SK-N-SH (cell line): ENCODE measurements around the gene SYNJ2BP. TPM values are rescaled to one million over a fixed set of nuclear protein-coding genes. Genes with fewer than 3 reads are reported as not detected.

ENCODE experiments used
- CTCF ChIA-PET: fragments of 300-600, 350-600 bp; formaldehyde crosslinking; extraction: SDS; loops from one replicate; lab custom pipeline; 2021; lab: Yijun Ruan, JAX
- POLR2A ChIA-PET: fragments of 350-600 bp; sonication (Branson Sonifier 250); formaldehyde crosslinking; extraction: SDS; loops from one replicate; lab custom pipeline; 2020; ENCODE audit warnings: antibody characterized with exemption, inconsistent platforms; lab: Yijun Ruan, JAX
- DNase-seq: peaks from one replicate; pipeline ENCODE4 v3.0.0; 2012
- H2AFZ ChIP-seq: fragments of 200-600 bp; sonication (generic); 2 replicates; pipeline ENCODE4 v1.8.1; 2016; ENCODE audit warnings: antibody characterized with exemption, mild to moderate bottlenecking, low read depth
- H3F3A ChIP-seq: fragments of 200-600 bp; sonication (generic); replicated peaks from 2 replicates; pipeline ENCODE3; 2016; ENCODE audit warnings: antibody characterized with exemption, mild to moderate bottlenecking; ENCODE audit not compliant: insufficient read depth
- H3K27ac ChIP-seq, 2 experiments: fragments of 200-500 bp in 1 of 2; fragments of 200-600 bp in 1 of 2; sonication (Bioruptor generic) in 1 of 2; sonication (generic), shearing (Covaris generic) in 1 of 2; 2 replicates each; pipeline versions ENCODE4 v1.5.1 to v1.6.1; 2014 to 2016; ENCODE audit warnings: low read depth in 2 of 2, inconsistent platforms in 1 of 2, low read length in 1 of 2, mild to moderate bottlenecking in 1 of 2, mixed read lengths in 1 of 2
- H3K27me3 ChIP-seq: fragments of 200-600 bp; sonication (generic), shearing (Covaris generic); 2 replicates; pipeline ENCODE4 v1.6.1; 2016; ENCODE audit warnings: mixed run types; ENCODE audit not compliant: insufficient read depth
- H3K36me3 ChIP-seq, 2 experiments: fragments of 200-500 bp in 1 of 2; fragments of 200-600 bp in 1 of 2; sonication (Bioruptor generic) in 1 of 2; sonication (generic) in 1 of 2; replicated peaks in 1 of 2; 2 replicates each; pipeline versions ENCODE3 to v1.5.1; 2014 to 2016; ENCODE audit warnings: low read length in 1 of 2, mild to moderate bottlenecking in 1 of 2; ENCODE audit not compliant: insufficient read depth in 2 of 2, control insufficient read depth in 1 of 2
- H3K4me1 ChIP-seq, 2 experiments: fragments of 200-500 bp in 1 of 2; fragments of 200-600 bp in 1 of 2; sonication (Bioruptor generic) in 1 of 2; sonication (generic), shearing (Covaris generic) in 1 of 2; 2 replicates each; pipeline versions ENCODE4 v1.5.1 to v1.6.1; 2014 to 2016; ENCODE audit warnings: low read depth in 1 of 2, low read length in 1 of 2, mixed run types in 1 of 2; ENCODE audit not compliant: insufficient read depth in 2 of 2, control insufficient read depth in 1 of 2
- H3K4me2 ChIP-seq: fragments of 200-600 bp; sonication (generic), shearing (Covaris generic); 2 replicates; pipeline ENCODE4 v1.6.1; 2017; ENCODE audit warnings: mixed run types
- H3K4me3 ChIP-seq, 2 experiments: fragments of 200-500 bp in 1 of 2; fragments of 200-600 bp in 1 of 2; sonication (Bioruptor generic) in 1 of 2; sonication (generic), shearing (Covaris generic) in 1 of 2; 2 replicates each; pipeline versions ENCODE4 v1.5.1 to v1.8.1; 2014 to 2016; ENCODE audit warnings: low read depth in 2 of 2, inconsistent platforms in 1 of 2, low read length in 1 of 2, mild to moderate bottlenecking in 1 of 2, mixed read lengths in 1 of 2, moderate library complexity in 1 of 2
- H3K79me2 ChIP-seq: fragments of 200-600 bp; sonication (generic); 2 replicates; pipeline ENCODE4 v1.8.1; 2017; ENCODE audit warnings: mild to moderate bottlenecking; ENCODE audit not compliant: insufficient read depth
- H3K9ac ChIP-seq: fragments of 200-600 bp; sonication (generic); 2 replicates; pipeline ENCODE4 v1.6.1; 2017; ENCODE audit warnings: mixed run types
- H3K9me2 ChIP-seq: fragments of 200-600 bp; sonication (generic); 2 replicates; pipeline ENCODE4 v1.6.1; 2017; ENCODE audit warnings: mixed run types
- H3K9me3 ChIP-seq: fragments of 200-600 bp; sonication (generic); 2 replicates; pipeline ENCODE4 v1.6.1; 2017; ENCODE audit warnings: mixed run types, mild to moderate bottlenecking, moderate library complexity
- H4K20me1 ChIP-seq: fragments of 200-600 bp; sonication (generic); 2 replicates; pipeline ENCODE4 v1.6.1; 2017; ENCODE audit warnings: mild to moderate bottlenecking, mixed run types; ENCODE audit not compliant: insufficient read depth
- CTCF ChIP-seq: fragments of 200-600 bp; sonication (generic); IDR thresholded peaks from 2 replicates; pipeline ENCODE4 v1.6.1; 2017; ENCODE audit warnings: antibody characterized with exemption, mild to moderate bottlenecking, moderate library complexity
- ELF1 ChIP-seq: IDR thresholded peaks from 2 replicates; pipeline ENCODE4 v1.4.0; 2012
- FOXJ3 ChIP-seq: sonication (generic); formaldehyde crosslinking; IDR thresholded peaks from 2 replicates; pipeline ENCODE4 v1.5.1; 2020; ENCODE audit warnings: mild to moderate bottlenecking, missing genetic modification reagents
- JUND ChIP-seq: IDR thresholded peaks from 2 replicates; pipeline ENCODE4 v1.4.0; 2012
- MAX ChIP-seq: IDR thresholded peaks from 2 replicates; pipeline ENCODE4 v1.4.0; 2012; ENCODE audit warnings: low read depth
- MXI1 ChIP-seq: IDR thresholded peaks from 2 replicates; pipeline ENCODE4 v1.6.1; 2012; ENCODE audit warnings: mild to moderate bottlenecking, low read depth, low read length, improper control_type of control experiment
- REST ChIP-seq: IDR thresholded peaks from 2 replicates; pipeline ENCODE4 v1.6.1; 2012; ENCODE audit warnings: mild to moderate bottlenecking, low read depth, low read length, moderate library complexity
- SIN3A ChIP-seq: IDR thresholded peaks from 2 replicates; pipeline ENCODE4 v1.6.1; 2012; ENCODE audit warnings: low read depth, mild to moderate bottlenecking, low read length, moderate library complexity, borderline replicate concordance
- TAF1 ChIP-seq: IDR thresholded peaks from 2 replicates; pipeline ENCODE4 v1.6.1; 2012; ENCODE audit warnings: low read depth, mild to moderate bottlenecking, low read length, moderate library complexity, borderline replicate concordance
- USF1 ChIP-seq: IDR thresholded peaks from 2 replicates; pipeline ENCODE4 v1.4.0; 2012; ENCODE audit warnings: low read depth, borderline replicate concordance
- WGBS: methylation state at CpG from one replicate; pipeline ENCODE4 v1.1.6; 2017; ENCODE audit warnings: low lambda C conversion rate; 5-methylcytosine and 5-hydroxymethylcytosine counted together
- polyA plus RNA-seq, 3 experiments: library from polyadenylated mRNA; depleted of rRNA; stranded (reverse); fragments of >200 nt; gene quantifications; 2 replicates each; pipeline ENCODE4 v1.2.3, GENCODE V29; 2012

SYNJ2BP gene
- polyA plus RNA-seq, 1 of the 3 experiments (the other 2 are of a cell fraction), result 12.4 TPM

- Histone ChIP-seq H3K27ac (no peak overlapping the region), H3K36me3 (peaks cover 7 to 12% of the 10 kb centered on the region in 2 experiments), H3K9me2 (no peaks in the 10 kb centered on the region), H3K4me3 (no peak overlapping the region), H3F3A (peaks cover 8% of the 10 kb centered on the region), H4K20me1 (peaks cover 4% of the 10 kb centered on the region; the same call in 1 of the 2 replicates), H3K79me2 (peaks cover 24% of the 10 kb centered on the region), H3K27me3 (no peaks in the 10 kb centered on the region), H2AFZ (no peak overlapping the region), H3K9ac (no peak overlapping the region), H3K9me3 (no peaks in the 10 kb centered on the region), H3K4me1 (no peaks in the 10 kb centered on the region), H3K4me2 (no peak overlapping the region)
- no peak for DNase-seq
- CTCF ChIA-PET, result no interaction called here
- no CpG with 5 or more reads among the region's 2 CpGs for WGBS
- POLR2A ChIA-PET, result no interaction called here
- no peak for TF ChIP-seq FOXJ3
Observed at GRCh38 chr14:70398280-70398679, 18.6 kb downstream of the SYNJ2BP start.

GRCh38 chr14:70397746-70398145 lies 19.1 kb downstream of the SYNJ2BP start:
- Histone ChIP-seq H3K27me3 (no peaks in the 10 kb centered on the region), H3K9ac (no peak overlapping the region), H3K36me3 (peaks cover 7 to 12% of the 10 kb centered on the region in 2 experiments), H3K4me2 (no peak overlapping the region), H3K27ac (no peak overlapping the region), H2AFZ (no peak overlapping the region), H3K79me2 (peaks cover 25% of the 10 kb centered on the region), H3K4me1 (no peaks in the 10 kb centered on the region), H4K20me1 (no peaks in the 10 kb centered on the region), H3K9me3 (no peaks in the 10 kb centered on the region), H3K4me3 (no peak overlapping the region), H3F3A (peaks cover 8% of the 10 kb centered on the region), H3K9me2 (no peaks in the 10 kb centered on the region)
- TF ChIP-seq MXI1 (no peak), SIN3A (no peak), REST (no peak), TAF1 (no peak), MAX (no peak), CTCF (no peak), JUND (no peak), ELF1 (no peak), USF1 (no peak)
- ChIA-PET POLR2A (no interaction called here), CTCF (no interaction called here)
- WGBS, result 100% methylated on average over 2 of the region's 2 CpGs
- DNase-seq, result no peak
